WTC11 (cell line): ENCODE measurements around the gene MED26. TPM values are rescaled to one million over a fixed set of nuclear protein-coding genes. Genes with fewer than 3 reads are reported as not detected.

ENCODE experiments used
- ATAC-seq: fragments of 200-7000 bp; cut with Tn5 transposase; 2 replicates; pipeline ENCODE4 v1.10.0; 2021; ENCODE audit warnings: mild to moderate bottlenecking, moderate library complexity
- CTCF ChIA-PET: fragments of 300-600 bp; sonication (Branson Sonifier 250); formaldehyde crosslinking; loops from one replicate; lab custom pipeline; 2021; ENCODE audit warnings: antibody characterized with exemption; lab: Charles Lee
- POLR2A ChIA-PET: fragments of 350-600 bp; sonication (Branson Sonifier 250); formaldehyde crosslinking; loops from one replicate; lab custom pipeline; 2021; ENCODE audit warnings: antibody characterized with exemption; lab: Charles Lee
- DNase-seq: peaks from one replicate; pipeline ENCODE4 v3.0.0; 2021; ENCODE audit warnings: low spot score
- H3K27ac Mint-ChIP-seq: 2 replicates; pipeline ENCODE4 v1.8.0; 2021; ENCODE audit warnings: mixed read lengths
- H3K27me3 Mint-ChIP-seq: 2 replicates; pipeline ENCODE4 v1.8.0; 2021; ENCODE audit warnings: low read depth, mild to moderate bottlenecking, moderate library complexity, mixed read lengths
- H3K36me3 Mint-ChIP-seq: 2 replicates; pipeline ENCODE4 v1.8.0; 2021; ENCODE audit warnings: mixed read lengths
- H3K4me1 Mint-ChIP-seq: 2 replicates; pipeline ENCODE4 v1.8.0; 2022; ENCODE audit warnings: mixed read lengths
- H3K4me3 Mint-ChIP-seq: 2 replicates; pipeline ENCODE4 v1.8.0; 2021; ENCODE audit warnings: mild to moderate bottlenecking, moderate library complexity, mixed read lengths
- H3K9me3 Mint-ChIP-seq: 2 replicates; pipeline ENCODE4 v1.8.0; 2021; ENCODE audit warnings: mixed read lengths
- ESRRA ChIP-seq: sonication (generic); formaldehyde crosslinking; IDR thresholded peaks from 2 replicates; pipeline ENCODE4 v1.8.1; 2022; ENCODE audit warnings: mild to moderate bottlenecking, missing genetic modification reagents, borderline replicate concordance
- ETV6 ChIP-seq: sonication (generic); formaldehyde crosslinking; IDR thresholded peaks from 2 replicates; pipeline ENCODE4 v1.8.1; 2022; ENCODE audit warnings: mild to moderate bottlenecking, missing genetic modification reagents
- FOXK1 ChIP-seq: sonication (generic); formaldehyde crosslinking; IDR thresholded peaks from 2 replicates; pipeline ENCODE4 v1.8.0; 2022; ENCODE audit warnings: mild to moderate bottlenecking, moderate library complexity, missing genetic modification reagents
- JUN ChIP-seq: sonication (generic); formaldehyde crosslinking; IDR thresholded peaks from 2 replicates; pipeline ENCODE4 v1.8.0; 2023; ENCODE audit warnings: mild to moderate bottlenecking, missing genetic modification reagents
- NR1H2 ChIP-seq: sonication (generic); formaldehyde crosslinking; IDR thresholded peaks from 2 replicates; pipeline ENCODE4 v1.9.0; 2021; ENCODE audit warnings: mild to moderate bottlenecking, moderate library complexity, missing genetic modification reagents
- PRRX2 ChIP-seq: fragments of 250-450 bp; sonication (Bioruptor Pico); IDR thresholded peaks from 2 replicates; pipeline ENCODE4 v1.8.0; 2021; ENCODE audit warnings: mild to moderate bottlenecking
- RORB ChIP-seq: fragments of 250-450 bp; sonication (Bioruptor Pico); IDR thresholded peaks from 2 replicates; pipeline ENCODE4 v1.9.0; 2021; ENCODE audit warnings: mild to moderate bottlenecking
- SOX15 ChIP-seq: fragments of 250-450 bp; sonication (Bioruptor Pico); IDR thresholded peaks from 2 replicates; pipeline ENCODE4 v1.9.0; 2021; ENCODE audit warnings: mild to moderate bottlenecking
- TP53 ChIP-seq: sonication (generic); formaldehyde crosslinking; IDR thresholded peaks from 2 replicates; pipeline ENCODE4 v1.8.1; 2023; ENCODE audit warnings: mild to moderate bottlenecking, missing genetic modification reagents
- total RNA-seq: library from RNA; stranded (reverse); gene quantifications from 3 replicates; pipeline ENCODE4 v1.2.3, GENCODE V29; 2021
- TF ChIP-seq, protein P1 (sequence below): sonication (generic); formaldehyde crosslinking; IDR thresholded peaks from 2 replicates; pipeline ENCODE4 v1.8.1; 2023; ENCODE audit warnings: mild to moderate bottlenecking, missing genetic modification reagents, borderline replicate concordance
- TF ChIP-seq, protein P2 (sequence below): sonication (generic); formaldehyde crosslinking; IDR thresholded peaks from 2 replicates; pipeline ENCODE4 v1.8.1; 2022; ENCODE audit warnings: low read depth, mild to moderate bottlenecking, moderate library complexity, missing genetic modification reagents, borderline replicate concordance
- TF ChIP-seq, protein P3 (sequence below): fragments of 250-450 bp; sonication (Bioruptor Pico); conservative IDR thresholded peaks from 2 replicates; pipeline ENCODE4 v1.9.0; 2021; ENCODE audit warnings: mild to moderate bottlenecking
- TF ChIP-seq, protein P4 (sequence below): sonication (generic); formaldehyde crosslinking; IDR thresholded peaks from 2 replicates; pipeline ENCODE4 v1.8.1; 2022; ENCODE audit warnings: missing genetic modification reagents, borderline replicate concordance
- TF ChIP-seq, protein P5 (sequence below): fragments of 250-450 bp; sonication (Bioruptor Pico); IDR thresholded peaks from 2 replicates; pipeline ENCODE4 v1.9.0; 2021; ENCODE audit warnings: mild to moderate bottlenecking
- TF ChIP-seq, protein P6 (sequence below): sonication (generic); formaldehyde crosslinking; IDR thresholded peaks from 2 replicates; pipeline ENCODE4 v1.8.0; 2022; ENCODE audit warnings: missing genetic modification reagents
- TF ChIP-seq, protein P7 (sequence below): sonication (generic); formaldehyde crosslinking; IDR thresholded peaks from 2 replicates; pipeline ENCODE4 v1.8.0; 2022; ENCODE audit warnings: mild to moderate bottlenecking, missing genetic modification reagents

The MED26 gene
- total RNA-seq, 1 experiment from 2014 or later: 14.2 TPM

DNA sequence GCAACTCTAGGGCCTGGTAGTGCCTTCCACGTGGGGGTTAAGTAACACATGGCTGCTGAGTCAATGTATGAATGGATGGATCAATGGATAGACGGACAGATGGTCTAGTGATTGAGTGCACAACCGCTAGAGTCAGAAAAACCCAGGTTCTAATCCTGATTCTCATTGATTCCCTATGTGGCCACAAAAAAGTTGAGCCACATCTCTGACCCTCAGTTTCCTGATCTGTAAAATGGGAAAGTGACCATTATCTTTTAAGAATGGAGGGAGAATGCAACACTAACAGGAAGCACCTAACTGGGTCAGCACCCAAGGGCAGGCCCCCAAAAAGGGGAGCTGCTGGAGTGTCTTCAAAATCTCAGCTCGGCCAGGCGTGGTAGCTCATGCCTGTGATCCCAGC lies 29.4 kb upstream of the MED26 start (continued):
- TF ChIP-seq, protein P1, sequence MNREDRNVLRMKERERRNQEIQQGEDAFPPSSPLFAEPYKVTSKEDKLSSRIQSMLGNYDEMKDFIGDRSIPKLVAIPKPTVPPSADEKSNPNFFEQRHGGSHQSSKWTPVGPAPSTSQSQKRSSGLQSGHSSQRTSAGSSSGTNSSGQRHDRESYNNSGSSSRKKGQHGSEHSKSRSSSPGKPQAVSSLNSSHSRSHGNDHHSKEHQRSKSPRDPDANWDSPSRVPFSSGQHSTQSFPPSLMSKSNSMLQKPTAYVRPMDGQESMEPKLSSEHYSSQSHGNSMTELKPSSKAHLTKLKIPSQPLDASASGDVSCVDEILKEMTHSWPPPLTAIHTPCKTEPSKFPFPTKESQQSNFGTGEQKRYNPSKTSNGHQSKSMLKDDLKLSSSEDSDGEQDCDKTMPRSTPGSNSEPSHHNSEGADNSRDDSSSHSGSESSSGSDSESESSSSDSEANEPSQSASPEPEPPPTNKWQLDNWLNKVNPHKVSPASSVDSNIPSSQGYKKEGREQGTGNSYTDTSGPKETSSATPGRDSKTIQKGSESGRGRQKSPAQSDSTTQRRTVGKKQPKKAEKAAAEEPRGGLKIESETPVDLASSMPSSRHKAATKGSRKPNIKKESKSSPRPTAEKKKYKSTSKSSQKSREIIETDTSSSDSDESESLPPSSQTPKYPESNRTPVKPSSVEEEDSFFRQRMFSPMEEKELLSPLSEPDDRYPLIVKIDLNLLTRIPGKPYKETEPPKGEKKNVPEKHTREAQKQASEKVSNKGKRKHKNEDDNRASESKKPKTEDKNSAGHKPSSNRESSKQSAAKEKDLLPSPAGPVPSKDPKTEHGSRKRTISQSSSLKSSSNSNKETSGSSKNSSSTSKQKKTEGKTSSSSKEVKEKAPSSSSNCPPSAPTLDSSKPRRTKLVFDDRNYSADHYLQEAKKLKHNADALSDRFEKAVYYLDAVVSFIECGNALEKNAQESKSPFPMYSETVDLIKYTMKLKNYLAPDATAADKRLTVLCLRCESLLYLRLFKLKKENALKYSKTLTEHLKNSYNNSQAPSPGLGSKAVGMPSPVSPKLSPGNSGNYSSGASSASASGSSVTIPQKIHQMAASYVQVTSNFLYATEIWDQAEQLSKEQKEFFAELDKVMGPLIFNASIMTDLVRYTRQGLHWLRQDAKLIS (CRISPR knock-in tag): no peak

DNA sequence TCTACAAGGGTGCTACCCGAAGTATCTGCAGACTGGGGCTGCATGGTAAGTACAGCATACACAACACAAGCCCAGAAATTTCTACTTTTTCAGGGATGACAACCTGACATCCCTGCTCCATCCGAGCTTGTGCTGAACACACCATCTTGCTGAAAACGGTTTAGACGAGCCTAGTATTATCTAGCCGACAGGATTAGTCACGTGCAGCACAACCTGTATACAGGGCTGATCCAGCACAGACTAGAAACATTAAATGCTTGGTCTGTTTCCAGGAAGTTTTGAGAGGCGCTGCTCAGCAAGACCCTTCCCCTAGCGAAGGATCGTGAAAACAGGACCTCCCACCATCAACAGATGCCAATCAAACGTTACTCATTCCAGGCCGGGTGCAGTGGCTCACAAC lies 27.7 kb upstream of the MED26 start:
- TF ChIP-seq, protein P2, sequence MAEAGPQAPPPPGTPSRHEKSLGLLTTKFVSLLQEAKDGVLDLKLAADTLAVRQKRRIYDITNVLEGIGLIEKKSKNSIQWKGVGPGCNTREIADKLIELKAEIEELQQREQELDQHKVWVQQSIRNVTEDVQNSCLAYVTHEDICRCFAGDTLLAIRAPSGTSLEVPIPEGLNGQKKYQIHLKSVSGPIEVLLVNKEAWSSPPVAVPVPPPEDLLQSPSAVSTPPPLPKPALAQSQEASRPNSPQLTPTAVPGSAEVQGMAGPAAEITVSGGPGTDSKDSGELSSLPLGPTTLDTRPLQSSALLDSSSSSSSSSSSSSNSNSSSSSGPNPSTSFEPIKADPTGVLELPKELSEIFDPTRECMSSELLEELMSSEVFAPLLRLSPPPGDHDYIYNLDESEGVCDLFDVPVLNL (CRISPR knock-in tag): no peak
- TF ChIP-seq, protein P3, sequence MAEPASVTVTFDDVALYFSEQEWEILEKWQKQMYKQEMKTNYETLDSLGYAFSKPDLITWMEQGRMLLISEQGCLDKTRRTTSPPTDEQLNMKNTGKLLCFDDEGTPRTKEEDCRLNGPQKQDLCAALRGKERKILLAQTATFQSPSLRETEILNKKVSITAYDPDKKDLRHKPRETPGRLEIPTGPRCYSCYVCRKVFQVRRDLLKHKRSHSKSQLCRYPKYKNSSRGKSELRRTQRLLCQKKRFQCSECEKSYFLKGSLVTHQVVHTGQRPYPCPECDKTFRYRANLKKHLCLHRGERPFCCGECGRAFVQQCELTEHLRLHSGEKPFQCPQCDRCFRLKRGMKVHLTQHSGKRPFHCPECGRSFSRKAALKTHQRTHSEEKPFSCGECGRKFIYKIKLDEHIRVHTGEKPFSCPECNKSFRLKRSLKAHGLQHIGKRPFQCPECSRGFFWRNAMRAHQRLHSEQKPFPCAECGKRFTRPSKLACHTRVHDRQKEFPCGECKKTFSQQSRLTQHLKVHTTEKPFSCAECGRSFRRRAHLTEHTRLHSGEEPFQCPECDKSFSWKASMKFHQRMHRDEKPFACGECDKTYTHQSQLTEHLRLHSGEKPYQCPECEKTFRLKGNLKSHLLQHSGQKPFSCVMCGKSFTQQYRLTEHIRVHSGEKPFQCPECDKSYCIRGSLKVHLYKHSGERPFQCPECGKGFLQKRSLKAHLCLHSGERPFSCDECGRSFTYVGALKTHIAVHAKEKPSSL: no peak
- TF ChIP-seq RORB: no peak
- TF ChIP-seq ETV6 (CRISPR knock-in tag): no peak
- no peak for TF ChIP-seq TP53 (CRISPR knock-in tag)
- TF ChIP-seq, protein P4, sequence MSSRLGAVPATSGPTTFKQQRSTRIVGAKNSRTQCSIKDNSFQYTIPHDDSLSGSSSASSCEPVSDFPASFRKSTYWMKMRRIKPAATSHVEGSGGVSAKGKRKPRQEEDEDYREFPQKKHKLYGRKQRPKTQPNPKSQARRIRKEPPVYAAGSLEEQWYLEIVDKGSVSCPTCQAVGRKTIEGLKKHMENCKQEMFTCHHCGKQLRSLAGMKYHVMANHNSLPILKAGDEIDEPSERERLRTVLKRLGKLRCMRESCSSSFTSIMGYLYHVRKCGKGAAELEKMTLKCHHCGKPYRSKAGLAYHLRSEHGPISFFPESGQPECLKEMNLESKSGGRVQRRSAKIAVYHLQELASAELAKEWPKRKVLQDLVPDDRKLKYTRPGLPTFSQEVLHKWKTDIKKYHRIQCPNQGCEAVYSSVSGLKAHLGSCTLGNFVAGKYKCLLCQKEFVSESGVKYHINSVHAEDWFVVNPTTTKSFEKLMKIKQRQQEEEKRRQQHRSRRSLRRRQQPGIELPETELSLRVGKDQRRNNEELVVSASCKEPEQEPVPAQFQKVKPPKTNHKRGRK (CRISPR knock-in tag): no peak
- no peak for TF ChIP-seq NR1H2 (CRISPR knock-in tag)
- TF ChIP-seq ESRRA (CRISPR knock-in tag): no peak
- TF ChIP-seq SOX15: no peak
- no peak for TF ChIP-seq FOXK1
- TF ChIP-seq, protein P5, sequence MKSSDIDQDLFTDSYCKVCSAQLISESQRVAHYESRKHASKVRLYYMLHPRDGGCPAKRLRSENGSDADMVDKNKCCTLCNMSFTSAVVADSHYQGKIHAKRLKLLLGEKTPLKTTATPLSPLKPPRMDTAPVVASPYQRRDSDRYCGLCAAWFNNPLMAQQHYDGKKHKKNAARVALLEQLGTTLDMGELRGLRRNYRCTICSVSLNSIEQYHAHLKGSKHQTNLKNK (CRISPR knock-in tag): no peak
- TF ChIP-seq PRRX2: no peak
- TF ChIP-seq JUN (CRISPR knock-in tag): no peak
- TF ChIP-seq, protein P6, sequence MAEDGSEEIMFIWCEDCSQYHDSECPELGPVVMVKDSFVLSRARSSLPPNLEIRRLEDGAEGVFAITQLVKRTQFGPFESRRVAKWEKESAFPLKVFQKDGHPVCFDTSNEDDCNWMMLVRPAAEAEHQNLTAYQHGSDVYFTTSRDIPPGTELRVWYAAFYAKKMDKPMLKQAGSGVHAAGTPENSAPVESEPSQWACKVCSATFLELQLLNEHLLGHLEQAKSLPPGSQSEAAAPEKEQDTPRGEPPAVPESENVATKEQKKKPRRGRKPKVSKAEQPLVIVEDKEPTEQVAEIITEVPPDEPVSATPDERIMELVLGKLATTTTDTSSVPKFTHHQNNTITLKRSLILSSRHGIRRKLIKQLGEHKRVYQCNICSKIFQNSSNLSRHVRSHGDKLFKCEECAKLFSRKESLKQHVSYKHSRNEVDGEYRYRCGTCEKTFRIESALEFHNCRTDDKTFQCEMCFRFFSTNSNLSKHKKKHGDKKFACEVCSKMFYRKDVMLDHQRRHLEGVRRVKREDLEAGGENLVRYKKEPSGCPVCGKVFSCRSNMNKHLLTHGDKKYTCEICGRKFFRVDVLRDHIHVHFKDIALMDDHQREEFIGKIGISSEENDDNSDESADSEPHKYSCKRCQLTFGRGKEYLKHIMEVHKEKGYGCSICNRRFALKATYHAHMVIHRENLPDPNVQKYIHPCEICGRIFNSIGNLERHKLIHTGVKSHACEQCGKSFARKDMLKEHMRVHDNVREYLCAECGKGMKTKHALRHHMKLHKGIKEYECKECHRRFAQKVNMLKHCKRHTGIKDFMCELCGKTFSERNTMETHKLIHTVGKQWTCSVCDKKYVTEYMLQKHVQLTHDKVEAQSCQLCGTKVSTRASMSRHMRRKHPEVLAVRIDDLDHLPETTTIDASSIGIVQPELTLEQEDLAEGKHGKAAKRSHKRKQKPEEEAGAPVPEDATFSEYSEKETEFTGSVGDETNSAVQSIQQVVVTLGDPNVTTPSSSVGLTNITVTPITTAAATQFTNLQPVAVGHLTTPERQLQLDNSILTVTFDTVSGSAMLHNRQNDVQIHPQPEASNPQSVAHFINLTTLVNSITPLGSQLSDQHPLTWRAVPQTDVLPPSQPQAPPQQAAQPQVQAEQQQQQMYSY: no peak
- TF ChIP-seq, protein P7, sequence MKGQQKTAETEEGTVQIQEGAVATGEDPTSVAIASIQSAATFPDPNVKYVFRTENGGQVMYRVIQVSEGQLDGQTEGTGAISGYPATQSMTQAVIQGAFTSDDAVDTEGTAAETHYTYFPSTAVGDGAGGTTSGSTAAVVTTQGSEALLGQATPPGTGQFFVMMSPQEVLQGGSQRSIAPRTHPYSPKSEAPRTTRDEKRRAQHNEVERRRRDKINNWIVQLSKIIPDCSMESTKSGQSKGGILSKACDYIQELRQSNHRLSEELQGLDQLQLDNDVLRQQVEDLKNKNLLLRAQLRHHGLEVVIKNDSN (CRISPR knock-in tag): no peak
- ChIA-PET CTCF (no interaction called here), POLR2A (interaction anchor here (0.6 kb wide), 1 partner anchor 13 kb away, joined by 4 read pairs; no protein-coding TSS in a partner anchor)
- Mint-ChIP-seq H3K4me3 (no peak overlapping the region), H3K9me3 (peaks cover 4% of the 10 kb centered on the region; the same call in 1 of the 2 replicates), H3K27me3 (no peaks in the 10 kb centered on the region; the same call in 1 of the 2 replicates), H3K36me3 (peaks cover 71% of the 10 kb centered on the region), H3K27ac (no peak overlapping the region), H3K4me1 (0 out of 2 replicates have a peak, but pooled peaks cover 3% of the 10 kb centered on the region)
- DNase-seq (no peak), ATAC-seq (no peak)
